Hematopoietic multipotent progenitor cell treated with erythropoietin and hydrocortisone succinate and interleukin-3 and kit ligand, for 15 days (in vitro differentiated cells): ENCODE results near the gene ADAMTS19.
A peak's percentile ranks its signal among the peaks of the same experiment; 100 is the strongest.

Experiments used
- DNase-seq: peaks from one replicate; pipeline ENCODE4 v3.0.0-alpha.2; 2015; ENCODE audit warnings: low spot score

ADAMTS19 gene

GRCh38 chr5:129689045-129689444 lies 228.9 kb downstream of the ADAMTS19 start:
- no peak for DNase-seq

- DNase-seq: no peak
Measured at GRCh38 chr5:129691220-129691619, 231.1 kb downstream of the ADAMTS19 start.

GRCh38 chr5:129696636-129697035 lies 236.5 kb downstream of the ADAMTS19 start:
- no peak for DNase-seq

- DNase-seq: no peak
Measured at GRCh38 chr5:129698661-129699060, 238.6 kb downstream of the ADAMTS19 start.

GRCh38 chr5:129716235-129716634 lies 256.1 kb downstream of the ADAMTS19 start:
- no peak for DNase-seq

- DNase-seq: no peak
Measured at GRCh38 chr5:129716651-129717050, 256.6 kb downstream of the ADAMTS19 start.

GRCh38 chr5:129717751-129718310 lies 257.7 kb downstream of the ADAMTS19 start:
- no peak for DNase-seq

- DNase-seq: no peak
Measured at GRCh38 chr5:129718471-129719090, 258.5 kb downstream of the ADAMTS19 start.

GRCh38 chr5:129724222-129724621 lies 264.1 kb downstream of the ADAMTS19 start:
- no peak for DNase-seq

- no peak for DNase-seq
Measured at GRCh38 chr5:129724647-129725046, 264.5 kb downstream of the ADAMTS19 start.

- DNase-seq: no peak
Measured at GRCh38 chr5:129739773-129740172, 279.7 kb downstream of the ADAMTS19 start.

GRCh38 chr5:129743541-129744187 lies 283.6 kb downstream of the ADAMTS19 start:
- DNase-seq: no peak

- no peak for DNase-seq
Measured at GRCh38 chr5:129745997-129746396, 285.9 kb downstream of the ADAMTS19 start.

- no peak for DNase-seq
Measured at GRCh38 chr5:129746876-129747275, 286.8 kb downstream of the ADAMTS19 start.

- DNase-seq: no peak
Measured at GRCh38 chr5:129747572-129748407, 287.7 kb downstream of the ADAMTS19 start, which contains the start of gene MINAR2. TSS of gene MINAR2 (plus strand) at chr5:129748094. CDS start at chr5:129748191, 97 bp downstream.

- no peak for DNase-seq
Measured at GRCh38 chr5:129748913-129749880, 289.1 kb downstream of the ADAMTS19 start.

GRCh38 chr5:129760636-129761325 lies 300.7 kb downstream of the ADAMTS19 start:
- no peak for DNase-seq

- no peak for DNase-seq
Measured at GRCh38 chr5:129763651-129764050, 303.6 kb downstream of the ADAMTS19 start.

GRCh38 chr5:129766798-129767197 lies 306.7 kb downstream of the ADAMTS19 start:
- no peak for DNase-seq

- peak; percentile 66 for DNase-seq
Measured at GRCh38 chr5:129767927-129768380, 307.9 kb downstream of the ADAMTS19 start.

- no peak for DNase-seq
Measured at GRCh38 chr5:129768735-129769134, 308.6 kb downstream of the ADAMTS19 start.
